HG02852 (cell line): Measurements from ENCODE around the gene TNK2.
"Not testable (repeated sequence)": the region's sequence is repeated elsewhere in the genome, so short reads cannot be mapped to it uniquely, and the experiment has no call there.

Experiments used
- ATAC-seq: cut with Tn5 transposase; IDR thresholded peaks from one replicate; pipeline ENCODE4 v1.9.1; 2021; ENCODE audit warnings: mild to moderate bottlenecking, moderate library complexity; ENCODE audit not compliant: unreplicated experiment

TNK2 gene

GRCh38 chr3:195872097-195872496 is 36.3 kb downstream of the TNK2 start:
- ATAC-seq = no peak

- ATAC-seq = not testable (repeated sequence)
These were observed 36.7 kb downstream of the TNK2 start for GRCh38 chr3:195871686-195872085.

GRCh38 chr3:195870937-195871336 is 37.4 kb downstream of the TNK2 start:
- no peak for ATAC-seq

- ATAC-seq = no peak
These were observed 37.9 kb downstream of the TNK2 start for GRCh38 chr3:195870442-195870841.

GRCh38 chr3:195869413-195870001 is 38.8 kb downstream of the TNK2 start:
- no peak for ATAC-seq

- ATAC-seq = no peak
These were observed 39.4 kb downstream of the TNK2 start for GRCh38 chr3:195868866-195869412.

GRCh38 chr3:195868336-195868865 is 40.0 kb downstream of the TNK2 start:
- ATAC-seq = no peak

GRCh38 chr3:195867631-195868335 is 40.6 kb downstream of the TNK2 start:
- ATAC-seq = no peak

- no peak for ATAC-seq
These were observed 41.5 kb downstream of the TNK2 start for GRCh38 chr3:195866686-195867511.

- no peak for ATAC-seq
These were observed 42.6 kb downstream of the TNK2 start for GRCh38 chr3:195865752-195866151.

- ATAC-seq = no peak
These were observed 45.0 kb downstream of the TNK2 start for GRCh38 chr3:195863121-195864061.

- not testable (repeated sequence) for ATAC-seq
These were observed 46.0 kb downstream of the TNK2 start for GRCh38 chr3:195862318-195862717.

GRCh38 chr3:195860456-195860855 is 47.9 kb downstream of the TNK2 start:
- no peak for ATAC-seq

GRCh38 chr3:195859846-195860411 is 48.4 kb downstream of the TNK2 start:
- ATAC-seq = no peak

- no peak for ATAC-seq
These were observed 49.1 kb downstream of the TNK2 start for GRCh38 chr3:195859061-195859845.

GRCh38 chr3:195856410-195857084 is 51.8 kb downstream of the TNK2 start:
- no peak for ATAC-seq

- ATAC-seq = no peak
These were observed 52.6 kb downstream of the TNK2 start for GRCh38 chr3:195855471-195856409.
